SK-N-SH (cell line): ENCODE results near the gene LMOD2. TPM values are rescaled to one million over a fixed set of nuclear protein-coding genes. Genes with fewer than 3 reads are reported as not detected.

ENCODE experiments used
- CTCF ChIA-PET: fragments of 300-600, 350-600 bp; formaldehyde crosslinking; extraction: SDS; loops from one replicate; lab custom pipeline; 2021; lab: Yijun Ruan, JAX
- POLR2A ChIA-PET: fragments of 350-600 bp; sonication (Branson Sonifier 250); formaldehyde crosslinking; extraction: SDS; loops from one replicate; lab custom pipeline; 2020; ENCODE audit warnings: antibody characterized with exemption, inconsistent platforms; lab: Yijun Ruan, JAX
- DNase-seq: peaks from one replicate; pipeline ENCODE4 v3.0.0; 2012
- H2AFZ ChIP-seq: fragments of 200-600 bp; sonication (generic); 2 replicates; pipeline ENCODE4 v1.8.1; 2016; ENCODE audit warnings: antibody characterized with exemption, mild to moderate bottlenecking, low read depth
- H3F3A ChIP-seq: fragments of 200-600 bp; sonication (generic); replicated peaks from 2 replicates; pipeline ENCODE3; 2016; ENCODE audit warnings: antibody characterized with exemption, mild to moderate bottlenecking; ENCODE audit not compliant: insufficient read depth
- H3K27ac ChIP-seq, 2 experiments: fragments of 200-500 bp in 1 of 2; fragments of 200-600 bp in 1 of 2; sonication (Bioruptor generic) in 1 of 2; sonication (generic), shearing (Covaris generic) in 1 of 2; 2 replicates each; pipeline versions ENCODE4 v1.5.1 to v1.6.1; 2014 to 2016; ENCODE audit warnings: low read depth in 2 of 2, inconsistent platforms in 1 of 2, low read length in 1 of 2, mild to moderate bottlenecking in 1 of 2, mixed read lengths in 1 of 2
- H3K27me3 ChIP-seq: fragments of 200-600 bp; sonication (generic), shearing (Covaris generic); 2 replicates; pipeline ENCODE4 v1.6.1; 2016; ENCODE audit warnings: mixed run types; ENCODE audit not compliant: insufficient read depth
- H3K36me3 ChIP-seq, 2 experiments: fragments of 200-500 bp in 1 of 2; fragments of 200-600 bp in 1 of 2; sonication (Bioruptor generic) in 1 of 2; sonication (generic) in 1 of 2; replicated peaks in 1 of 2; 2 replicates each; pipeline versions ENCODE3 to v1.5.1; 2014 to 2016; ENCODE audit warnings: low read length in 1 of 2, mild to moderate bottlenecking in 1 of 2; ENCODE audit not compliant: insufficient read depth in 2 of 2, control insufficient read depth in 1 of 2
- H3K4me1 ChIP-seq, 2 experiments: fragments of 200-500 bp in 1 of 2; fragments of 200-600 bp in 1 of 2; sonication (Bioruptor generic) in 1 of 2; sonication (generic), shearing (Covaris generic) in 1 of 2; 2 replicates each; pipeline versions ENCODE4 v1.5.1 to v1.6.1; 2014 to 2016; ENCODE audit warnings: low read depth in 1 of 2, low read length in 1 of 2, mixed run types in 1 of 2; ENCODE audit not compliant: insufficient read depth in 2 of 2, control insufficient read depth in 1 of 2
- H3K4me2 ChIP-seq: fragments of 200-600 bp; sonication (generic), shearing (Covaris generic); 2 replicates; pipeline ENCODE4 v1.6.1; 2017; ENCODE audit warnings: mixed run types
- H3K4me3 ChIP-seq, 2 experiments: fragments of 200-500 bp in 1 of 2; fragments of 200-600 bp in 1 of 2; sonication (Bioruptor generic) in 1 of 2; sonication (generic), shearing (Covaris generic) in 1 of 2; 2 replicates each; pipeline versions ENCODE4 v1.5.1 to v1.8.1; 2014 to 2016; ENCODE audit warnings: low read depth in 2 of 2, inconsistent platforms in 1 of 2, low read length in 1 of 2, mild to moderate bottlenecking in 1 of 2, mixed read lengths in 1 of 2, moderate library complexity in 1 of 2
- H3K79me2 ChIP-seq: fragments of 200-600 bp; sonication (generic); 2 replicates; pipeline ENCODE4 v1.8.1; 2017; ENCODE audit warnings: mild to moderate bottlenecking; ENCODE audit not compliant: insufficient read depth
- H3K9ac ChIP-seq: fragments of 200-600 bp; sonication (generic); 2 replicates; pipeline ENCODE4 v1.6.1; 2017; ENCODE audit warnings: mixed run types
- H3K9me2 ChIP-seq: fragments of 200-600 bp; sonication (generic); 2 replicates; pipeline ENCODE4 v1.6.1; 2017; ENCODE audit warnings: mixed run types
- H3K9me3 ChIP-seq: fragments of 200-600 bp; sonication (generic); 2 replicates; pipeline ENCODE4 v1.6.1; 2017; ENCODE audit warnings: mixed run types, mild to moderate bottlenecking, moderate library complexity
- H4K20me1 ChIP-seq: fragments of 200-600 bp; sonication (generic); 2 replicates; pipeline ENCODE4 v1.6.1; 2017; ENCODE audit warnings: mild to moderate bottlenecking, mixed run types; ENCODE audit not compliant: insufficient read depth
- EP300 ChIP-seq, 2 experiments: IDR thresholded peaks; 2 replicates each; pipeline versions ENCODE4 v1.4.0 to v1.6.1; 2012; ENCODE audit warnings: borderline replicate concordance in 1 of 2, low read depth in 1 of 2, low read length in 1 of 2
- FOXM1 ChIP-seq: IDR thresholded peaks from 2 replicates; pipeline ENCODE4 v1.4.0; 2012; ENCODE audit warnings: low read depth, mild to moderate bottlenecking
- GATA2 ChIP-seq: sonication (generic); formaldehyde crosslinking; IDR thresholded peaks from 2 replicates; pipeline ENCODE4 v1.5.0; 2020; ENCODE audit warnings: mild to moderate bottlenecking, missing genetic modification reagents
- JUND ChIP-seq: IDR thresholded peaks from 2 replicates; pipeline ENCODE4 v1.4.0; 2012
- MEF2A ChIP-seq: IDR thresholded peaks from 2 replicates; pipeline ENCODE4 v1.4.0; 2012; ENCODE audit warnings: low read depth, borderline replicate concordance
- NFIC ChIP-seq: IDR thresholded peaks from 2 replicates; pipeline ENCODE4 v1.4.0; 2012; ENCODE audit warnings: borderline replicate concordance
- NRF1 ChIP-seq: IDR thresholded peaks from 2 replicates; pipeline ENCODE4 v1.6.1; 2012; ENCODE audit warnings: low read depth, mild to moderate bottlenecking, low read length
- PBX3 ChIP-seq: IDR thresholded peaks from 2 replicates; pipeline ENCODE4; 2012
- RCOR1 ChIP-seq: fragments of 150-350 bp; IDR thresholded peaks from 2 replicates; pipeline ENCODE4 v1.6.1; 2017; ENCODE audit warnings: antibody characterized with exemption, low read length
- REST ChIP-seq: IDR thresholded peaks from 2 replicates; pipeline ENCODE4 v1.6.1; 2012; ENCODE audit warnings: mild to moderate bottlenecking, low read depth, low read length, moderate library complexity
- SIN3A ChIP-seq: IDR thresholded peaks from 2 replicates; pipeline ENCODE4 v1.6.1; 2012; ENCODE audit warnings: low read depth, mild to moderate bottlenecking, low read length, moderate library complexity, borderline replicate concordance
- SMC3 ChIP-seq: IDR thresholded peaks from 2 replicates; pipeline ENCODE4 v1.6.1; 2012; ENCODE audit warnings: low read depth, low read length, improper control_type of control experiment
- TAF1 ChIP-seq: IDR thresholded peaks from 2 replicates; pipeline ENCODE4 v1.6.1; 2012; ENCODE audit warnings: low read depth, mild to moderate bottlenecking, low read length, moderate library complexity, borderline replicate concordance
- TCF12 ChIP-seq: IDR thresholded peaks from 2 replicates; pipeline ENCODE4 v1.4.0; 2012
- TEAD4 ChIP-seq: IDR thresholded peaks from 2 replicates; pipeline ENCODE4 v1.4.0; 2012; ENCODE audit warnings: mild to moderate bottlenecking, borderline replicate concordance; ENCODE audit not compliant: insufficient read depth
- USF1 ChIP-seq: IDR thresholded peaks from 2 replicates; pipeline ENCODE4 v1.4.0; 2012; ENCODE audit warnings: low read depth, borderline replicate concordance
- YY1 ChIP-seq: IDR thresholded peaks from 2 replicates; pipeline ENCODE4 v1.4.0; 2012; ENCODE audit warnings: low read depth, mild to moderate bottlenecking
- WGBS: methylation state at CpG from one replicate; pipeline ENCODE4 v1.1.6; 2017; ENCODE audit warnings: low lambda C conversion rate; 5-methylcytosine and 5-hydroxymethylcytosine counted together
- polyA plus RNA-seq, 3 experiments: library from polyadenylated mRNA; depleted of rRNA; stranded (reverse); fragments of >200 nt; gene quantifications; 2 replicates each; pipeline ENCODE4 v1.2.3, GENCODE V29; 2012
- TF ChIP-seq, protein P1 (sequence below): fragments of 150-350 bp; IDR thresholded peaks from 2 replicates; pipeline ENCODE4 v1.6.1; 2016; ENCODE audit warnings: mild to moderate bottlenecking, low read depth, low read length
- TF ChIP-seq, protein P2 (sequence below): IDR thresholded peaks from 2 replicates; pipeline ENCODE4 v1.4.0; 2012; ENCODE audit warnings: low read depth
- TF ChIP-seq, protein P3 (sequence below): IDR thresholded peaks from 2 replicates; pipeline ENCODE4 v1.4.0; 2012; ENCODE audit warnings: low read depth, borderline replicate concordance

Gene LMOD2
- polyA plus RNA-seq, 1 of the 3 experiments (the other 2 are of a cell fraction) = not detected

DNA sequence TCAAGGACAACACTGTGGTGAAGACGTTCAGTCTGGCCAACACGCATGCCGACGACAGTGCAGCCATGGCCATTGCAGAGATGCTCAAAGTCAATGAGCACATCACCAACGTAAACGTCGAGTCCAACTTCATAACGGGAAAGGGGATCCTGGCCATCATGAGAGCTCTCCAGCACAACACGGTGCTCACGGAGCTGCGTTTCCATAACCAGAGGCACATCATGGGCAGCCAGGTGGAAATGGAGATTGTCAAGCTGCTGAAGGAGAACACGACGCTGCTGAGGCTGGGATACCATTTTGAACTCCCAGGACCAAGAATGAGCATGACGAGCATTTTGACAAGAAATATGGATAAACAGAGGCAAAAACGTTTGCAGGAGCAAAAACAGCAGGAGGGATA, 6.6 kb downstream of the LMOD2 start:
- peaks cover 0 to 17% of the 10 kb centered on the region in 2 experiments; a peak in 2 of 4 replicates for H3K4me1 ChIP-seq
- H3K4me3 ChIP-seq = no peak overlapping the region
- no peak for TF ChIP-seq FOXM1
- TF ChIP-seq SMC3 = no peak
- no peak for TF ChIP-seq EP300 (IDR thresholded peaks at IDR 0.05; ENCODE audit: borderline replicate concordance in 1 of 2, low read depth in 1 of 2, low read length in 1 of 2)
- no peak for TF ChIP-seq PBX3
- no peak for TF ChIP-seq RCOR1
- TF ChIP-seq, protein P1, sequence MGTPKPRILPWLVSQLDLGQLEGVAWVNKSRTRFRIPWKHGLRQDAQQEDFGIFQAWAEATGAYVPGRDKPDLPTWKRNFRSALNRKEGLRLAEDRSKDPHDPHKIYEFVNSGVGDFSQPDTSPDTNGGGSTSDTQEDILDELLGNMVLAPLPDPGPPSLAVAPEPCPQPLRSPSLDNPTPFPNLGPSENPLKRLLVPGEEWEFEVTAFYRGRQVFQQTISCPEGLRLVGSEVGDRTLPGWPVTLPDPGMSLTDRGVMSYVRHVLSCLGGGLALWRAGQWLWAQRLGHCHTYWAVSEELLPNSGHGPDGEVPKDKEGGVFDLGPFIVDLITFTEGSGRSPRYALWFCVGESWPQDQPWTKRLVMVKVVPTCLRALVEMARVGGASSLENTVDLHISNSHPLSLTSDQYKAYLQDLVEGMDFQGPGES = no peak
- TF ChIP-seq, protein P2, sequence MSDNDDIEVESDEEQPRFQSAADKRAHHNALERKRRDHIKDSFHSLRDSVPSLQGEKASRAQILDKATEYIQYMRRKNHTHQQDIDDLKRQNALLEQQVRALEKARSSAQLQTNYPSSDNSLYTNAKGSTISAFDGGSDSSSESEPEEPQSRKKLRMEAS = no peak
- TF ChIP-seq JUND = no peak
- H4K20me1 ChIP-seq = no peaks in the 10 kb centered on the region
- H2AFZ ChIP-seq = no peak overlapping the region
- H3K9me3 ChIP-seq = no peaks in the 10 kb centered on the region
- WGBS = 79% methylated on average over 15 of the region's 15 CpGs
- H3K4me2 ChIP-seq = no peak overlapping the region
- H3F3A ChIP-seq = no peaks in the 10 kb centered on the region
- no peaks in the 10 kb centered on the region for H3K79me2 ChIP-seq
- no peaks in the 10 kb centered on the region for H3K27me3 ChIP-seq
- ChIA-PET CTCF (interaction anchor here (1.0 to 1.7 kb wide), 4 partner anchors 20 to 39 kb away, joined by 4 to 6 read pairs (median 5); no protein-coding TSS in a partner anchor), POLR2A (no interaction called here)
- DNase-seq = no peak
- no peaks in the 10 kb centered on the region for H3K36me3 ChIP-seq
- H3K27ac ChIP-seq = no peak overlapping the region
- no peaks in the 10 kb centered on the region for H3K9me2 ChIP-seq
- no peak overlapping the region for H3K9ac ChIP-seq

GRCh38 chr7:123662755-123663154, 7.1 kb downstream of the LMOD2 start:
- H2AFZ ChIP-seq = no peak overlapping the region
- no peaks in the 10 kb centered on the region for H3K79me2 ChIP-seq
- H3K36me3 ChIP-seq = no peaks in the 10 kb centered on the region
- H3K27ac ChIP-seq = no peak overlapping the region
- H3F3A ChIP-seq = no peaks in the 10 kb centered on the region
- POLR2A ChIA-PET = no interaction called here
- H3K4me2 ChIP-seq = no peak overlapping the region
- no peaks in the 10 kb centered on the region for H3K9me3 ChIP-seq
- CTCF ChIA-PET = interaction anchor here (1.5 to 1.7 kb wide), 3 partner anchors 27 to 39 kb away, joined by 4 to 5 read pairs (median 5); no protein-coding TSS in a partner anchor
- no peaks in the 10 kb centered on the region for H3K27me3 ChIP-seq
- DNase-seq = no peak
- H3K4me1 ChIP-seq = peaks cover 0 to 17% of the 10 kb centered on the region in 2 experiments; a peak in 2 of 4 replicates
- WGBS = 61% methylated on average over 3 of the region's 3 CpGs
- no peak overlapping the region for H3K4me3 ChIP-seq
- H4K20me1 ChIP-seq = no peaks in the 10 kb centered on the region
- no peaks in the 10 kb centered on the region for H3K9me2 ChIP-seq
- H3K9ac ChIP-seq = no peak overlapping the region
- no peak for TF ChIP-seq SIN3A
- no peak for TF ChIP-seq REST
- TF ChIP-seq NRF1 = no peak
- no peak for TF ChIP-seq USF1
- no peak for TF ChIP-seq SMC3
- TF ChIP-seq MEF2A = no peak
- TF ChIP-seq TEAD4 = no peak
- no peak for TF ChIP-seq GATA2 (CRISPR knock-in tag)
- no peak for TF ChIP-seq NFIC
- no peak for TF ChIP-seq TCF12
- TF ChIP-seq, protein P3, sequence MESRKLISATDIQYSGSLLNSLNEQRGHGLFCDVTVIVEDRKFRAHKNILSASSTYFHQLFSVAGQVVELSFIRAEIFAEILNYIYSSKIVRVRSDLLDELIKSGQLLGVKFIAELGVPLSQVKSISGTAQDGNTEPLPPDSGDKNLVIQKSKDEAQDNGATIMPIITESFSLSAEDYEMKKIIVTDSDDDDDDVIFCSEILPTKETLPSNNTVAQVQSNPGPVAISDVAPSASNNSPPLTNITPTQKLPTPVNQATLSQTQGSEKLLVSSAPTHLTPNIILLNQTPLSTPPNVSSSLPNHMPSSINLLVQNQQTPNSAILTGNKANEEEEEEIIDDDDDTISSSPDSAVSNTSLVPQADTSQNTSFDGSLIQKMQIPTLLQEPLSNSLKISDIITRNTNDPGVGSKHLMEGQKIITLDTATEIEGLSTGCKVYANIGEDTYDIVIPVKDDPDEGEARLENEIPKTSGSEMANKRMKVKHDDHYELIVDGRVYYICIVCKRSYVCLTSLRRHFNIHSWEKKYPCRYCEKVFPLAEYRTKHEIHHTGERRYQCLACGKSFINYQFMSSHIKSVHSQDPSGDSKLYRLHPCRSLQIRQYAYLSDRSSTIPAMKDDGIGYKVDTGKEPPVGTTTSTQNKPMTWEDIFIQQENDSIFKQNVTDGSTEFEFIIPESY = no peak
- no peak for TF ChIP-seq TAF1
- no peak for TF ChIP-seq YY1
